ENCODE data around the gene COMMD9.

COMMD9 gene

DNA sequence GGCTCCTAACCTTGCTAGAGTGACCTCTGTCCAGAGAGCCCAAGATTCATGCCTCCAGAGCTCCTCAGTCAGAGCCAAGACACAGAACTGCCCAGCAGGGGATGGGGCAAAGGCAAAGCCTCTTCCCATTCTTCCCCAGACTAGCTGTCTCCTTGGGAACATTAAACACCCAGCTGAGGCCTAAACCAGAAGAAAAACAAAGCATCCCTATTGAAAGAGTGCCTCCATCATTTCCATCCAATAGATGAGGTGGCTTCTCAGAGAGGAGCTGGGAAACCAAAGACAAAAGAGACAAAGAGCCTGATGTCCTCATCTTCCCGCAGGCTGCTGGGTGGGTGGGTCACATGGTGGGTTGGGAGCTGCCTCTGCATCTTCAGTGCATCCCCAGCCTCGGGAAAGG is 37.4 kb downstream of the COMMD9 start:
- no peak for DNase-seq

GRCh38 chr11:36249246-36249645 is 40.0 kb downstream of the COMMD9 start:
- DNase-seq = no peak

- no peak for DNase-seq
Observed at GRCh38 chr11:36248436-36248835, 40.8 kb downstream of the COMMD9 start.

DNA sequence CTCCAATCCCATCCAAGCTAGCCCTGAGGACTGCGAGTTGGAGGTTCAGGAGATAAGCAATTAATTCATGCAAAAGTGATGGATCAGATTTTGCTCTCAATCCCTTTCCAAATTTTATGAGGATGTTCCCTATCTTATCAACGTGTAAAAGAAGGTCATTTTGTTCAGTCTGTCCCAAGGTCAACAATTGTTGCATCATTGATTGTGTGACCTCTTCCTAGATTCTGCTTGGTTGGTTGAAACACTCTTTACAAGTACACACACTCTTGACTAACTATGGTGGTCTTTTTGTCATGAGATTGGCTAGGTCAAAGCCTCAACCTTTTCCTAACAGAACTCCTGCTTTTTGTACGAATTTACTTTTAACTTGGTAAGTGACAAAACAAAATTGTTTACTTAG is 41.7 kb downstream of the COMMD9 start:
- DNase-seq = no peak

DNA sequence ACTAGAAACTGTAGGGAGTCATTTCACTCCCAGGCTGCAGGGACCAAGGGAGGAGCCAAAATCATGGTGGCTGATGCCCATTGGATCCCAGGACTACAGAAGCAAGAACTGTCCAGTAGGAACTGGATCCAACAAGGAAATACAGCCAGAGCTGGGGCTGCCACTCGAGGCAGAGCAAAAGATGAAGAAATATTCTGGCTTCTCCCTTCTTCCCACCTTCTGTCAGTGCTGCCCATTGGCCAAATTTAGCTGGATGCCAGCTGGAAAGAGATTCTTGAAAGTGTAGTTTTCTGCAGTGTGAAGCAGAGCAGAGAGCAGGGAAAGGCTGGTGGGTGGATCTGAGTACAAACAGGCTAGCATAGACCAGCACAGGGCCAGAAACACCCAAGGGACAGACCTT is 45.6 kb downstream of the COMMD9 start:
- DNase-seq = no peak

GRCh38 chr11:36241497-36241896 is 47.7 kb downstream of the COMMD9 start:
- no peak for DNase-seq

- no peak for DNase-seq
Observed at GRCh38 chr11:36240801-36241200, 48.4 kb downstream of the COMMD9 start.

DNA sequence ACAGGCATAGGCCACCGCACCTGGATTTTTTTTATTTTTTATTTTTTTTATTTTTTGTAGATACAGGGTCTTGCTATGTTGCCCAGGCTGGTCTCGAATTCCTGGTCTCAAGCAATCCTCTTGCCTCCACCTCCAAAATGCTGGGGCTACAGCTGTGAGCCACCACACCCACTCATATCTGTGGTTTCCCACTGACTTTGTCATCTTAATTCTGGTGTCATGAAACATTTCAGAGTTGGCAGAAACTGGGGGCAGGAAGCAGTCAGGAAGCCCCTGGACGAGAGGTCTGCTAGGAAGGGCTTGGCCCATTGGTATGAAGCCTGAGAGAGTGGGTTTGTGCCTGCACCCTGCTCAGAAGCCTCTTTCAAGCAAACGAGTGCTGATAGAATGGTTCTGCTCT is 49.1 kb downstream of the COMMD9 start:
- DNase-seq = no peak

DNA sequence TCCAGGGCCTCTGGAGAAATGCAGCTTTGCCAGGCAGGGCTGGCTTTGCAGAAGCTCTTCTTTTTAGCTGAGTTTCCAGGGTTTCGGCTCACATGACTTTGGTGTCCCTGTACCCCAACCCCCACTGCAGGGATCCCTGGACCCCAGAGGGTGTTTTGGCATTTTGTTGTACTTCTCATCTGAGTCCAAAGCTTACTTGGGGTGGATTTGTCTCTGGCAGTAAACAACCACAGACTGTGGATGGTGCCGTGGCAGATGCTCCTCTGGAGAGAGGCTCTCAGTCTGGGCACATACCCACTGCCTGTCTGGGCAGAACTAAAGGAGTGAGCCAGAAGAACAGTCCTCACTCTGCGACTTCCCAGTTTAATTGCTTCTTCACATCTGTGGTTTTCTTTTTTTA is 49.6 kb downstream of the COMMD9 start:
- DNase-seq = no peak

DNA sequence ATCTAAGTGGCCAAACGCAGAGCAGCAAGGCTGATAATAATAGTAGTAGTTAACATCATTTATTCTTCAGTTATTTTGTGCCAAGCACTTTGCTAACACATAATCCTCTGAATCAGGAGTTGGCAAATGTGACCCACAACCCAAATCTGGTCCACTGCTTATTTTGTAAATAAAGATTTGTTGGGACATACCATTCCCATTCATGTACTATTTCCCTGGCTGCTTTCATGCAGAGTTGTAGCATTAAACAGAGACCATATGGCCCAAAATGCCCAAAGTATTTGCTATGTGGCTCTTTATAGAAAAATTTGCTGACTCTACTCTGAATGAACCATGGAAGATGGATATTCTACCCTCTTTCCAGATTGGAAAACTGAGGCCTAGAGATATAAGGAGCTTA is 50.3 kb downstream of the COMMD9 start:
- no peak for DNase-seq

GRCh38 chr11:36238036-36238631 is 51.1 kb downstream of the COMMD9 start:
- DNase-seq = no peak

DNA sequence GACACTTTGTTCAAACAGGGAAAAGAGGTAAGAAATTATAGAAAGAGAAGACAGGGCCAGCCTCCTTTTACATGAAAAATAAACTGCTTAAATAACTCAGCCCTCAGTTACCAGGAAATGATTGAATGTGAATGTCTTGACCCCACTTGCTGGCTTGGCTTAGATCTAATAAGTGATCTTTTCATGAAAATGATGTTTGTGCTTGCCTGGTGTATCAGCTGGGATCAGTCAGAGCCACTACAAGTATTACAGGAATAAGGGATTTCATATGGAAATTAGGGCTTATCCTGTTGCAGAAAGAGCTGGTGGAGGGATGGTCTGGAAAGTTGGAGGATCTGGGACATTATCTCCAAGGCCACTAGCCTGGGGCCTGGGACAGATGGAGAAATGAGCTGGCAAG is 51.8 kb downstream of the COMMD9 start:
- no peak for DNase-seq

DNA sequence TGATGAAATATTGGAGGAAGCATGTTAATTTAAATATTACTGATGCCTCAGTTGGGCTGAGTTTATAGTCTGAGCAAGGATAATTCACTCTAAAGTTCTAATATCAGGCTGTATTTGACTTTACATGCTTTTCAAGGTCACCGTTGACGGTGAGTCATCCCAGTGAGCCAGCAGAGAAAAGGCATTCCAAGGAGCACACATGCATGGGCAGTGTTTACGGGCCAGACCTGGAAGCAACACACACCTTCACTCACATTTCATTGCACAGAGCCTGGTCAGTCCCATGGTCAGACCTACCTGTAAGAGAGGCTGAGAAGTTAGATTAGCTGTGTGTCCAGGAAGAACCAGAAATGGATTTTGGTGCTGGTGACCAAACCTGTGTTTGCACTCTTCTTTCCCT is 53.5 kb downstream of the COMMD9 start:
- no peak for DNase-seq

DNA sequence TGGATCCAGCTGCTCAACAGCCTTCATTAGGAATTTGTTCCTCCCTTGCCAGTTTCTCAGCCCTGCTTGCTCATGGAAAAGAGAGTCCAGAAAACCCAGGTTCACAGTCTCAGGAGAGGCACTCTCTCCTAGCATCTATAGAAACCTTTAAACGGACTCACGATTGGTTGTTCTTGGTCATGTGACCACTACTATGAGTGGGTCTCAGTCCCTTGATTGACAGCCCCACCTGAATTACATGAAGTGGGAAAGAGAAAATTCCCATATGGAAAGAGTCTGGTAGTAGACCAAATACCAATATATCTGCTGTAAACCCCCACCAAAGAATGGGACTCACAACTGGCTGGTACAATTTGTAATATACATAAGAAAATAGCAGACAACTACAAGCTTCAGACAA is 54.4 kb downstream of the COMMD9 start:
- no peak for DNase-seq

DNA sequence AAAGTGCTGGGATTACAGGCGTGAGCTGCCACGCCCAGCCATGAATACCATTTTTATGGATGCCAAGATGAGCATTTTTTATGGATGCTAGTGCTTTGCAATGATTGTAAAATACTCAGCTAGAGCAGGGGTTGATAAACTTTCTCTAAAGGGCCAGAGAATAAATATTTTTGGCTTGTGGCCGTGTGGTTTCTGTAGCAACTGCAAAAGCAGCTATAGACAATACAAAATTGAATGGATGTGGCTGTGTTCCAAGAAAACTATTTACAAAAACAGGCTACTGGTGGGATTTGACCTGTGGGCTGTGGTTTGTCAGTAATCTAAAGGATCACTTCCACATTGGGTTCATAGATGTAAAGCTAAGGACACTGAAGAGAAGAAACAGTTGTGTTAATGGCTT is 56.0 kb downstream of the COMMD9 start:
- DNase-seq = no peak

DNA sequence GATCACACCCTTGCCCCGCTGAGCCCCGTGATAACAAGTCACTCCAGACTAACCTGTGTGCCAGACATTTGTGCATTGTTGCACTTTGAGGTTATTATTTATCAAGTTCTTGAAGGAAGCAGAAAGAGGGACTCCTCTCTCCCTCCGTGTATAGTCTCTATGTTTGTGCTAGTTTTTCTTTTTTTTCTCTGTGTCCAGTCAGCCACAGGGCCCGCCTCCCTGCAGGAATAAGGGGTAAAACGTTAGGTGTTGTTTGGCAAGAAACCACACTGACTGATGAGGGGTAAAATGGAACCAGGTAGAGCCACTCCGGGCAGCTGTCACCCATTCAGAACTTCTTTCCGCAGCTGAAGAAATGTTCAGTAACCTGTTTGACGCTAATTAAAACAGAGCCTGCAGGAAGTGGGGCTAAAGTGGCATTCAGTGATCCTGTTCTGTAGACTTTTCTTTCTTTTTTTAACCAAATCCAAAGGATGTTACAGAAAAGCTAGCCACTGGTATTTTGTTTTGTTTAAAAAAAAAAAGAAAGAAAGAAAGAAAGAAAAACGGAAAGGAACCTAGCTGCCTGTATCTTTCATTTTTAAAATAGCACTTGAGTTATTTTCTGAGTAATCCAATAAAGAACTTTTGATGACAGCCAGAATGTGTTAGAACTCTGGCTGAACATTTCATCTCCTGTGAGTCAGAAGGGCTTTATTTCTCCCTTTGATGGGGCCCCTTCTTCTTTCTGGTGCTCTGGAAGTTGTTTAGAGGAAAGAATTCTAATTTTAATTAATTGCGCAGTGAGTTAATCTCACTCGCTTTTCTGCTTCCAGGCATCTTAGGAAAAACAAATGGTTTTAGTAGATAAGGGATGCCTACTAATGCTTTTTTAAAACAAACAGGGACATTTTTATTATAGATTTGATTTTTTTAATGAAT is 58.2 kb downstream of the COMMD9 start:
- no peak for DNase-seq

GRCh38 chr11:36229091-36229705 is 60.0 kb downstream of the COMMD9 start:
- DNase-seq = no peak

DNA sequence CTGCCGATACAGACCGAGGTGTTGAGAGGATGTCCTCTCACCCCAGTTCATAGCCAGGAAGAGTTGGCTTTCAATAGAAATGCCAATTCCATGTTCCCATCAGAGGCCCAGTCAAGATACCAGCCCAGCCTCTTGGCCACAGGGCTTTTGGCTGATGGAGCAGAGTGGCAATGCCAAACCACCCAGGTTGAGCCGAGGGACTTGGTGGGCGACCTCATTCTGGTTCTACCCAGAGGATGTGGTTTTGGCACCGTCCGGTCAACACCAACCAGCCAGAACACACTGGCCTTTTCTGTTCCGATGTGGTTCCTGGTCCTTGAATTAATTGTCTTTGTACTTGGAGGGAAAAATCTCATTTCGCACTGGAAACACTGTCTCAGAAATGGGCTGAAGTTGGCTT is 60.5 kb downstream of the COMMD9 start:
- no peak for DNase-seq

DNA sequence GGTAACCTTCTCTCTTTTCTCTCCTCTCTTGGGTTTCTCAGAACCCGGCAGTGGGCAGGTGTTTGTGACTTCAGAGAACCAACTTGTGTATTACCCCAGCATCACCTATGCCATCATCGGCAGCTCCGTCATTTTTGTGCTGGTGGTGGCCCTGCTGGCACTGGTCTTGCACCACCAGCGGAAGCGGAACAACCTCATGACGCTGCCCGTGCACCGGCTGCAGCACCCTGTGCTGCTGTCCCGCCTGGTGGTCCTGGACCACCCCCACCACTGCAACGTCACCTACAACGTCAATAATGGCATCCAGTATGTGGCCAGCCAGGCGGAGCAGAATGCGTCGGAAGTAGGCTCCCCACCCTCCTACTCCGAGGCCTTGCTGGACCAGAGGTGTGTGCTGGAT is 62.2 kb downstream of the COMMD9 start:
- no peak for DNase-seq

- DNase-seq = no peak
Observed at GRCh38 chr11:36224209-36224882, 64.9 kb downstream of the COMMD9 start.

DNA sequence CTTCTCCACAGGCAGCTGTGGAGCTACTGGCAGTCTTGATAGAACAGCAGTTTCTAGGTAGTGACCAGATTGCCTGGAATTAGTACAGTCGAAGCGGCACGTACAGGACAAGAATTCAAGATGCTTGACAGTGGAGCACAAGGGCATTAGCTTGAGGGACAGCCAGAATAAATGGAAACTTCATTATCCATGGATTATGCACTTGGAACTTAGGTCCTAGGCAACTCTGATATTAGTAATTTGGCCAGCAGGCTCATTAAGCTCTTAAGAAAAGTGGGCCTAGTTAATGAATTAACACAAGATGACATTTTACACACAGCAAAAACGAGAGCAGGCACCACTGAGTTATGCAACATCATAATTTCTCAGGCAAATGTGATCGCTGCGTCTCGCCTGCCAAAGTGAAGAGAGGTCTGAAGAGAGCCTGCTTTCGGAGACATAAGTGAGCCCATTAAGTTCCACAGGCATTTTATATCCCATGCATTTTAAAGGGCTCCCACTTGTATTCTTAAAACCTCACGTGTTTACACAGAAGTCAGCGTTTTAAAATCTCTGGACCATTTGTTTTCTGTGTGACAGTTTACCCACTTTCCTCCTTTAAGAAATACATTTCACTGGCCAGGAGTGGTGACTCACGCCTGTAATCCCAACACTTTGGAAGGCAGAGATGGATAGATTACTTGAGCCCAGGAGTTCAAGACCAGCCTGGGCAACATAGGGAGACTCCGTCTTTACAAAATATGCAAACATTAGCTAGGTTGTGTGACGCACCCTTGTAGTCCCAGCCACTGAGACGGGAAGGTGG is 66.2 kb downstream of the COMMD9 start:
- no peak for DNase-seq
